Stimulated activated CD4-positive, alpha-beta T cell treated with anti-CD3 and anti-CD28 coated beads, Interleukin-2, amount 100 ng/mL, for 4 hours (primary cell): ENCODE results near the gene ARRB1.

Experiments
- DNase-seq: peaks from one replicate; pipeline ENCODE4 v3.0.0-alpha.2; 2020; ENCODE audit warnings: low read depth

Gene ARRB1

GRCh38 chr11:75246671-75247350 lies 104.7 kb downstream of the ARRB1 start:
- DNase-seq, result no peak

- DNase-seq, result no peak
Measured at GRCh38 chr11:75246006-75246670, 105.3 kb downstream of the ARRB1 start.

GRCh38 chr11:75245356-75246005 lies 106.0 kb downstream of the ARRB1 start:
- no peak for DNase-seq

GRCh38 chr11:75244052-75244814 lies 107.2 kb downstream of the ARRB1 start:
- DNase-seq, result no peak

GRCh38 chr11:75242722-75243600 lies 108.5 kb downstream of the ARRB1 start:
- DNase-seq, result no peak

- DNase-seq, result no peak
Measured at GRCh38 chr11:75241906-75242644, 109.4 kb downstream of the ARRB1 start.

- DNase-seq, result peak; percentile 80
Measured at GRCh38 chr11:75241036-75241905, 110.2 kb downstream of the ARRB1 start.

- peak; percentile 49 for DNase-seq
Measured at GRCh38 chr11:75240311-75241035, 111.0 kb downstream of the ARRB1 start, which contains the start of gene TPBGL. Gene TPBGL, plus strand, starts transcription at chr11:75240774. Its CDS starts 276 bp downstream, at chr11:75241050.

- no peak for DNase-seq
Measured at GRCh38 chr11:75239531-75240290, 111.8 kb downstream of the ARRB1 start.

- DNase-seq, result no peak
Measured at GRCh38 chr11:75238595-75239440, 112.6 kb downstream of the ARRB1 start.

- DNase-seq, result no peak
Measured at GRCh38 chr11:75237050-75237449, 114.4 kb downstream of the ARRB1 start.

- DNase-seq, result no peak
Measured at GRCh38 chr11:75236062-75236461, 115.4 kb downstream of the ARRB1 start.

GRCh38 chr11:75233754-75234172 lies 117.7 kb downstream of the ARRB1 start:
- no peak for DNase-seq

- no peak for DNase-seq
Measured at GRCh38 chr11:75230621-75231020, 120.8 kb downstream of the ARRB1 start.

GRCh38 chr11:75229466-75229865 lies 122.0 kb downstream of the ARRB1 start:
- no peak for DNase-seq

GRCh38 chr11:75225794-75226193 lies 125.7 kb downstream of the ARRB1 start:
- no peak for DNase-seq

- DNase-seq, result no peak
Measured at GRCh38 chr11:75223954-75224643, 127.4 kb downstream of the ARRB1 start.
